ENCODE measurements around the gene RBM19. TPM values are rescaled to one million over a fixed set of nuclear protein-coding genes. Genes with fewer than 3 reads are reported as not detected.

Gene RBM19
- total RNA-seq, 1 experiment from 2014 or later = 61.7 TPM

DNA sequence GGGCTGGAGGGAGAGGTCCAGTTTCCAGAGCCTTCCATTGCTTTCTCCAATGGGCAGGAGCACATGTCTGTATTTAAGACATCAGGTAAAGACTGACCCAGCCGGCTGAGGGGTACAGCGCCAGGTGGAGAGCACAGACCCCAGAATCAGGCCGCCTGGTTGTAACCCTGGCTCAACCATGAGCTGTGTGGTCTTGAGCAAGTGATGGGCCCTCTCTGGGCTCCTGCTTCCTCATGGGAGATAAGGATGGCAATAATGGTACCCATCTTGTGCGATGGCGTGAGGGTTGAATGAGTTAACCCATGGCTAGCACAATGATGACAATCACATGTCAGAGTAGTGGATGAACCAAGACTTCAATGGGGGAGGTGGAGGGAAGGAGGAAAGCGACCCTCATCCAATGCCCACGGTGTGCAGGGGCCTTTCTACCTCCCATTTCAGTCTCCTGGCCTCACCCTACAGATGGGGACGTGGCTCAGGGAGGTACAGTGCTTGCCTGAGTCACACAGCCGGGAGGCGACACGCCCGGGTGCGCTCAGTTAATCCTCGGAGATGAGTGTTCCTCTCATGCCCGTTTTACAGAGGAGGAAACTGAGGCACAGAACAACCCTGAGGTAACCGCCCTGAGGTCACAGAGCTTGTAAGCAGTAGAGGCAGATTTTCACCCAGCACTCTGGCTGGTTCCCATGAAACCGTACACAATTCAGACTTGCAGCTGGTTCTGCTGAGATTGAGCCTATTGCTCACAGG is 163.9 kb downstream of the RBM19 start:
- peak; percentile 47 for DNase-seq
- CTCF ChIA-PET = no interaction called here
- peak; percentile 64 for ATAC-seq

DNA sequence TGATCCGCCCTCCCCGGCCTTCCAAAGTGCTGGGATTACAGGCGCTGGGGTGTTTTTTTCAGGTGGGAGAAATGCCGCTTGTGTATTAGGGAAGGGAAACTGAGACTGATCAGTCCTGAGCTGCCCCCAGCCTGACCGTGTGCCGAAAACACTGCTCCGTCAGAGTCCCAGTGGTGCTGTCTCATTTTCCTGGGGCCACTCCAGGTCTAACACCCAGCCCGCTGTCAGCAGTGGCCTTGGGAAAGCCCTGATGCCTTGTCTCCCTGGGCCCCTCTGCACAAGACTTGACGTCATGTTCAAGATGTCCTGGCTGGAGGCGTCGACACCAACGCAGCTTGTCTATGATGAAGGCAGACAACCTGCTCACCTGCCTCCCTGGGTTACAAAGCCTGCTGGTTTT is 165.9 kb downstream of the RBM19 start:
- no peak for ATAC-seq
- POLR2A ChIA-PET (ENCODE audit: unreplicated experiment) = no interaction called here

More for the DNA sequence above, 163.9 kb downstream of the RBM19 start:
- no TSS peak for BruUV-seq (replicated peaks)
- H3K27ac ChIP-seq (ENCODE audit: low read length) = no peak overlapping the region
- POLR2A ChIA-PET (ENCODE audit: unreplicated experiment) = no interaction called here
- no peak overlapping the region for H2AFZ ChIP-seq (ENCODE audit: low read length)
- no peak overlapping the region for H3K9ac ChIP-seq (ENCODE audit: low read length)
- no peaks in the 10 kb centered on the region for H3K27me3 ChIP-seq (ENCODE audit: low read length)
- H3K4me1 ChIP-seq (ENCODE audit: insufficient read depth, low read length) = peaks cover 9% of the 10 kb centered on the region; the same call in 1 of the 2 replicates
- no peaks in the 10 kb centered on the region for H3K9me2 ChIP-seq (replicated peaks; ENCODE audit: low read length)
- no peaks in the 10 kb centered on the region for H3F3A ChIP-seq (ENCODE audit: low read length, unreplicated experiment)
- TF ChIP-seq EZH2 (IDR thresholded peaks at IDR 0.05; ENCODE audit: low read length, unreplicated experiment) (no peak), EZH2phosphoT487 (IDR thresholded peaks at IDR 0.05; ENCODE audit: borderline replicate concordance, low read length) (no peak)
- TF ChIP-seq, protein P1, sequence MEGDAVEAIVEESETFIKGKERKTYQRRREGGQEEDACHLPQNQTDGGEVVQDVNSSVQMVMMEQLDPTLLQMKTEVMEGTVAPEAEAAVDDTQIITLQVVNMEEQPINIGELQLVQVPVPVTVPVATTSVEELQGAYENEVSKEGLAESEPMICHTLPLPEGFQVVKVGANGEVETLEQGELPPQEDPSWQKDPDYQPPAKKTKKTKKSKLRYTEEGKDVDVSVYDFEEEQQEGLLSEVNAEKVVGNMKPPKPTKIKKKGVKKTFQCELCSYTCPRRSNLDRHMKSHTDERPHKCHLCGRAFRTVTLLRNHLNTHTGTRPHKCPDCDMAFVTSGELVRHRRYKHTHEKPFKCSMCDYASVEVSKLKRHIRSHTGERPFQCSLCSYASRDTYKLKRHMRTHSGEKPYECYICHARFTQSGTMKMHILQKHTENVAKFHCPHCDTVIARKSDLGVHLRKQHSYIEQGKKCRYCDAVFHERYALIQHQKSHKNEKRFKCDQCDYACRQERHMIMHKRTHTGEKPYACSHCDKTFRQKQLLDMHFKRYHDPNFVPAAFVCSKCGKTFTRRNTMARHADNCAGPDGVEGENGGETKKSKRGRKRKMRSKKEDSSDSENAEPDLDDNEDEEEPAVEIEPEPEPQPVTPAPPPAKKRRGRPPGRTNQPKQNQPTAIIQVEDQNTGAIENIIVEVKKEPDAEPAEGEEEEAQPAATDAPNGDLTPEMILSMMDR (conservative IDR thresholded peaks at IDR 0.05; ENCODE audit: low read depth, low read length) = no peak
- no peak overlapping the region for H3K4me3 ChIP-seq (ENCODE audit: low read length)
- no peaks in the 10 kb centered on the region for H3K36me3 ChIP-seq (ENCODE audit: low read depth, low read length)
- H3K79me2 ChIP-seq (ENCODE audit: low read length) = no peaks in the 10 kb centered on the region
- intact Hi-C loops (cut with micrococcal nuclease) = no loop called here
- peak overlapping the region; percentile 6; the same call in 1 of the 2 replicates for H3K4me2 ChIP-seq (ENCODE audit: low read length)
- H4K20me1 ChIP-seq (ENCODE audit: low read length) = no peaks in the 10 kb centered on the region
- H3K9me3 ChIP-seq (ENCODE audit: low read length) = no peaks in the 10 kb centered on the region

More for the DNA sequence above, 165.9 kb downstream of the RBM19 start:
- intact Hi-C loops (cut with micrococcal nuclease) = no loop called here
- Histone ChIP-seq H2AFZ (ENCODE audit: low read length) (no peak overlapping the region), H3K9me2 (replicated peaks; ENCODE audit: low read length) (no peaks in the 10 kb centered on the region), H3K9ac (ENCODE audit: low read length) (no peak overlapping the region), H3K27ac (ENCODE audit: low read length) (no peak overlapping the region), H3K4me2 (ENCODE audit: low read length) (no peak overlapping the region), H3K27me3 (ENCODE audit: low read length) (no peaks in the 10 kb centered on the region), H3K9me3 (ENCODE audit: low read length) (no peaks in the 10 kb centered on the region), H3K4me3 (ENCODE audit: low read length) (no peak overlapping the region), H4K20me1 (ENCODE audit: low read length) (no peaks in the 10 kb centered on the region), H3K4me1 (ENCODE audit: insufficient read depth, low read length) (peaks cover 9% of the 10 kb centered on the region; the same call in 1 of the 2 replicates), H3F3A (ENCODE audit: low read length, unreplicated experiment) (no peaks in the 10 kb centered on the region), H3K36me3 (ENCODE audit: low read depth, low read length) (no peaks in the 10 kb centered on the region), H3K79me2 (ENCODE audit: low read length) (no peaks in the 10 kb centered on the region)
- no peak for DNase-seq
- CTCF ChIA-PET = no interaction called here
- no TSS peak for BruUV-seq (replicated peaks)
- TF ChIP-seq, protein P1 (conservative IDR thresholded peaks at IDR 0.05; ENCODE audit: low read depth, low read length) = no peak
- TF ChIP-seq EZH2phosphoT487 (IDR thresholded peaks at IDR 0.05; ENCODE audit: borderline replicate concordance, low read length) (no peak), EZH2 (IDR thresholded peaks at IDR 0.05; ENCODE audit: low read length, unreplicated experiment) (no peak)

Measured in PC-3 (cell line).